Measurements from ENCODE around the gene CTAGE6.
"Not testable (repeated sequence)": the region's sequence is repeated elsewhere in the genome, so short reads cannot be mapped to it uniquely, and the experiment has no call there.

The CTAGE6 gene

GRCh38 chr7:143757596-143757995, at the start of gene CTAGE6:
TSS of gene CTAGE6 (minus strand) at chr7:143757696. CDS start at chr7:143757658, 38 bp downstream.
- in situ Hi-C loops (cut with MboI; ENCODE audit: low sequenced_read_pairs) = not testable (repeated sequence)

DNA sequence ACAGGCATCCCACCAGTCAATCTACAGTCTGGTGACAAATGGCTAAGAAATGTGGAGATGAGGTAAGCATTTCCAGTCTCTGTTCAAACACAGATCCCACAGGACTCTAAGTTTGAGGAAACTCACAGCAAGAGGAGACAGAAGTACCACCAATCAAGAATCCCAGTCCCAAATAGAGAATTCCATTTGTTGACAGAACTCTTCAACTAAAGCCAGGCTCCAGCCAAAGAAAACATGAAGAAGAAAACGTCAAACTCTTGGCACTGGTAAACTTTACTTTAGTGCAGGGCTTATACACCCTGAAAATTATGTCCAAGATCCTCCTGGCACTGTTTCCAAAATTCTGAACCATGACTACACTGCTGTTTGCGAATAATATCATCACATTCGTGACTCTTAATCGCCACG, 49.2 kb upstream of the CTAGE6 start:
- in situ Hi-C loops (cut with MboI; ENCODE audit: low sequenced_read_pairs) = not testable (repeated sequence)

DNA sequence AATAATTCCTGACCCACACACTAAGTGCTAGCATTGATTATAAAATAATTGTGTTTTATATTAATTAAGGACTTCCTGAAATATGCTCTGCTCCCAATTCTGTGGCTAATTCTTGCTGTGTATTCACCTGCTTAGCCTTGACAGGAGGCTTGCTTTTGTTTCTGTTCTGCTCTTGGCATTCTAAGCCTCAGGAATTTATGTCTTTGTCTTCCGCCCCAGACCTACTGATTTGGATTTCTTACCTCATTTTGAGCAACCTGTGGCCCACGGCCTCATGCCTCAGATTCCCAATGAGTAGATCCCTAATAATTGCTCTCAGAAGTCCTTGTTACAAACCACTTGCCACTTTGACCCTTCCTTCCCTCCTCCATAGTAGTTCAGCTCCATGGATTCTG, 40.4 kb upstream of the CTAGE6 start:
- in situ Hi-C loops (cut with MboI; ENCODE audit: low sequenced_read_pairs) = not testable (repeated sequence)

DNA sequence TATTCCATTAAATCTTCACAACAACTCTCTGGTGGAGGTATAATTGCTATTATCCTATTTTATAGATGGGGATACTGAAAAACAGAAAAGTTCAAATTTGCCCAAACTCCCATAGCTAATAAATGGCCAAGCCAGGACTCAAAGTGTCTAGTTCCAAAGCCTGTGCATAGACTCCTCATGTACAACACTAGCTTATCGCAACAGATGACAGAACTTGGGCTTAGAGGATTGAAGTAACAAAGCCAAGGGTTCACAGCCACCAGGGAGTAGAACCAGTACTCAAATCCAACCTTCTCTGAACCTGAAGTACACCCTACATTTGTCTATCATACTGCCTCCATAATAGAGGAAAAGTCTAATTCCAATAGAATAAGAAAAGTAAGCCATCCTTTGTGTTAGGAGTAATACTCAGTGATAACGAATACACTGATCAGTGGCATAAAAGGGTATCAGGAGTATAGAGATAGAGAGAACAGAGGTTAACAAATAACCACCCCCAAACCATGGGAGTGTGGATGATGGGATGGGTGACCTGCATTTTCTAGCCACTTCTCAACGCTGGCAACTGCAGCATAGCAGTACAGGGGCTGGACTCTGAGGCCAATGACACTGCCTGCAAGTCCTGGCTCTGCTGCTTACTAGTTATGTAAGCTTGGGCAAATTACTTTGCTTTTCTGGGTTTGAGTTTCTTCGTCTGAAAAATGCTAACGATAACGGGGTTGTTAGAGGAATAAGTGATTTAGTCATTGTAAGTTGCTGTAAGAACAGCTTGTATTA, 39.8 kb upstream of the CTAGE6 start:
- in situ Hi-C loops (cut with MboI; ENCODE audit: low sequenced_read_pairs) = not testable (repeated sequence)

GRCh38 chr7:143795653-143796052, 38.2 kb upstream of the CTAGE6 start:
- in situ Hi-C loops (cut with MboI; ENCODE audit: low sequenced_read_pairs) = not testable (repeated sequence)

DNA sequence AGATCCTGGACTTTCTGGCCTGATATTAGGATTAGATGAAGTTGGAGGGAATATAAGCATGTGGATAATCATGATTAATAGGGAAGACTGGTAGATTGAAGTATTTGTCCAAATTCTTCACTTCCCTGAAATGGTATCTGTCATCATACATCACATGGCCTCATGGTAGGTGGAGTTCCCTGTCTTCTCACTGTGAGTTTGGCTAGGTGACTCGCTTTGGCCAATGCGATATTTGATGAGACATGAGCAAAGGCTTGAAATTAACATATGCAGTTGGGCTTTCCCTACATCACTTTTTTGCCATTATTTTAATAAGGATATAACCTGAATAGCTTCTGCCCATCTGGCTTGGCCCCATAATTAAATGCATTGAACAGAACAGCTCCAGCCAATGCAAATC, 35.1 kb upstream of the CTAGE6 start:
- in situ Hi-C loops (cut with MboI; ENCODE audit: low sequenced_read_pairs) = not testable (repeated sequence)

GRCh38 chr7:143785415-143786182, 28.1 kb upstream of the CTAGE6 start:
- in situ Hi-C loops (cut with MboI; ENCODE audit: low sequenced_read_pairs) = not testable (repeated sequence)

- in situ Hi-C loops (cut with MboI; ENCODE audit: low sequenced_read_pairs) = not testable (repeated sequence)
Observed at GRCh38 chr7:143779591-143779990, 22.1 kb upstream of the CTAGE6 start.

DNA sequence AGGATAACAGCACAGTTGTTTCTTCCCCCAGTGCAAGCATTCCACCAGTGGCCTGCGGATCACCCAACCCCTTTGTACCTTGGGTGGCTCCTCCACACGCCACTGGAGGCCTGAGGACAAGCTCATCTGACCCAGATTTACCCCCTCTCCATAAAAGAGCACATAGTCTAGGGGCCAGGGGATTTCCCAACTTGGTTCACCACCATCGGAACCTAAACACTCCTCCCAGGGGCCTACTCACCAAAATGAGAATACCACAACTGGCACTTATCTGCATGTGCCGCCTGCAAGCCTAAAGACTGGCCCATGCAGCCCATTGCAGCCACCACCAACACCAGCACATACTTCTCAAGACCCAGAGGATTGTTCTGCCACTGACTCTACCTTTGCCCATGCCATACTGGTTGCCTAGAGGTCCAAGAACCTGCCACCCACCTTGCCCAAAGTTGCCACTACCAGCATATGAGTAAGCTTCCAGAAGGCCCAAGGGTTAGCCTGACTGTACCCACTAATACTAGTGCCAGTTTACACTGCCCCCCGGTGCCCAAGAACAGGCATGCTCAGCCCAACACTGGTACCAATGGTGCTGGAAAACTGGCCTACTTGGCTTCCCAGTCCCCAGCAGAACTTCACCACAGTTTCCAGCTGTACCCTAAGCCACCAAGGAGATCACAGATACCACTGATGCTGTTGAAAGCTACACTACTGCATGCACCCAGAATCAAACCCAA, 15.4 kb upstream of the CTAGE6 start:
- in situ Hi-C loops (cut with MboI; ENCODE audit: low sequenced_read_pairs) = not testable (repeated sequence)

DNA sequence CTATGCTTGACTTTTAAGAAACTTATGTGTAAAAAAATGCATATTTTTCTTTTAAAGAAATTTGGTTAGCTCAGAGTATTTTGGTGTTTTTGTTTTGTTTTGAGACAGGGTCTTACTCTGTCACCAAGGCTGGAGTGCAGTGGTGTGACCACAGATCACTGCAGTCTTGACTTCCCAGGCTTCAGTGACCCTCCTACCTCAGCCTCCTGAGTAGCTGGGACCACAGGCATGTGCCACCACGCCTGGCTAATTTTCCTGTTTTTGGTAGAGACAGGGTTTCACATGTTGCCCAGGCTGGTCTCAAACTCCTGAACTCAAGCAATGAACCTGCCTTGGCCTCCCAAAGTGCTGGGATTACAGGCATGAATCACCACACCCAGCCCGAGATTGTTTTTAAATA, 10.0 kb upstream of the CTAGE6 start:
- in situ Hi-C loops (cut with MboI; ENCODE audit: low sequenced_read_pairs) = not testable (repeated sequence)

DNA sequence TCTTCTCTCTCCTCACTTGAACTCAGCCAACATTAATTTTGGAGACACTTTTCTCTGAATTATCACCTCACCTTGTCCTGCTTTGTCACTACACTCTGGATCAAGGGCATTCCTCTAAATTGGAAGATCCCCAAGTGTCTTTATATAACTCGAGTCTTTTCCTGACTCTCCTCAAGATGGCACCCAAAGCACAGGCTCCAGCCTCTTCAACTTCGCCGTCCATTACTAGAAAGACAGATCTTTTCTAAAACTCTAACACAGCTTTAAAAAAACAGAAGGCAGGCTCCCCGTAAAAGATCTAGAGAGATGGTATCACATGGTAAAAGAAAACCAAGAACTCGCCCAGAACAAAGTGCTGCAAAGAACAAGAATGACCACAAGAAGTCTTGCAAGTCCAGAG, 8.2 kb upstream of the CTAGE6 start:
- in situ Hi-C loops (cut with MboI; ENCODE audit: low sequenced_read_pairs) = not testable (repeated sequence)

DNA sequence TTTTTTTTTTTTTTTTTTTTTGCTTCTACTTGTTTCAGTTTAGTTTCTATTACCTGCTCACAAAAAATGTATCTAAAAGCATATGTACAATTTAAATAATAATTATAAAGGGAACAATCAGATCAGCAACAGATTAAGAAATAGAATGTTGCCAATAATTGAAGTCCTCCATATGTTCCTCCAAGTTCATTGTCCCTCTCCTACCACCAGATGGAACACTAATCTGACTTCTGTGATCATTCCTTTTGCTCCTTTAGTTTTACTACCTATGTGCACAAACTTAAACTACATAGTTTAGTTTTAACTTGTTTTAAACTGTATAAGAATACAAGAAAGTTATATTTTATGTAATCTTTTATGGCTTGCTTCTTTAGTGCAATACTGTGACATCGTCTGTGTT, 5.6 kb upstream of the CTAGE6 start:
- in situ Hi-C loops (cut with MboI; ENCODE audit: low sequenced_read_pairs) = not testable (repeated sequence)

DNA sequence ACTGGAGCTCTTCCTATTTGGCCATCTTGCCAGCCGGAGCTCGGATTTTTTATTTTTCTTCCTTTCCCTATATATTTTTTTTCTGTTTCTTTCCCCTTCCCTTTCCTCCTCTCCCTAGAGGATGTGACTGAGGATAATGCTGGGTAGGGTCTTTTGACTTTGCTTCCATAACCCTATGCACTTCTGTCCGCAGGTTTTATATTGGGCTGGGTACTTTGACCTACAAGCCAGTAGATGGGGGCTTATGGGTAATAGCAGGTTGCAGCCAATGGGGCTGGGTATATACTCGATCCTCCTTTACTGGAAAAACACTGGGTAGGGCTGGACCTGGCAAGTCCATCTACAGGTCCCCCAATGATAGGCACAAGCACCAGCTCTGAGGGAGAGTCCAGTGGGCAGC, 12.2 kb downstream of the CTAGE6 start:
- in situ Hi-C loops (cut with MboI; ENCODE audit: low sequenced_read_pairs) = not testable (repeated sequence)

GRCh38 chr7:143737037-143737819, 20.3 kb downstream of the CTAGE6 start:
- in situ Hi-C loops (cut with MboI; ENCODE audit: low sequenced_read_pairs) = not testable (repeated sequence)

DNA sequence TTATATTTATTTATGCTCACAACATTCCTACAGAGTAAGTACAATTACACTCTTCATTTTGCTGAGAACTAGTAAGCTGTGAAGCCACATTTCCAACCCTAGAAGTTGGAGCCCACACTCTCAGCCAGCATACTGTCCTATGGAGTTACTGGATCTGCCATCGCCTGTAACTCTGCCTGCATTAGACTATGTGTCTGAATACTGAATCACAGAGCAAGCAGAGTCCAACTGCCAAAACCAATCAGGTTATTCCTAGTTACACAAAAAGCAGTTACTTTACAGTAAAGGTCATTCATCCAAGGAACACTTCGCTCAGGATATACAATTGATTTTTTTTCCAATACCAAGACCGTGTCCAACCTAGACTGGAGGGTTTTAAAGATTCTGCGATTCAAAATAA, 21.5 kb downstream of the CTAGE6 start:
- in situ Hi-C loops (cut with MboI; ENCODE audit: low sequenced_read_pairs) = no loop called here

GRCh38 chr7:143733876-143734275, 23.6 kb downstream of the CTAGE6 start:
- in situ Hi-C loops (cut with MboI; ENCODE audit: low sequenced_read_pairs) = no loop called here

GRCh38 chr7:143728333-143728862, 29.1 kb downstream of the CTAGE6 start:
- in situ Hi-C loops (cut with MboI; ENCODE audit: low sequenced_read_pairs) = no loop called here

- in situ Hi-C loops (cut with MboI; ENCODE audit: low sequenced_read_pairs) = not testable (repeated sequence)
Observed at GRCh38 chr7:143727561-143727960, 29.9 kb downstream of the CTAGE6 start.

- in situ Hi-C loops (cut with MboI; ENCODE audit: low sequenced_read_pairs) = not testable (repeated sequence)
Observed at GRCh38 chr7:143726143-143726542, 31.4 kb downstream of the CTAGE6 start.

- in situ Hi-C loops (cut with MboI; ENCODE audit: low sequenced_read_pairs) = not testable (repeated sequence)
Observed at GRCh38 chr7:143720335-143720734, 37.2 kb downstream of the CTAGE6 start.

All from HL-60/S4 (cell line).